AG10803 (cell line): ENCODE data around the gene KLHL35.

Source experiments
- DNase-seq: peaks from one replicate; pipeline ENCODE4 v3.0.0; 2010; ENCODE audit warnings: low read depth
- H3K4me3 ChIP-seq: 2 replicates; pipeline ENCODE4 v1.5.1; 2011; ENCODE audit warnings: mild to moderate bottlenecking, low read length, control low read depth
- TF ChIP-seq, protein P1 (sequence below): conservative IDR thresholded peaks from 2 replicates; pipeline ENCODE4 v1.5.1; 2011; ENCODE audit warnings: mild to moderate bottlenecking, low read length, control low read depth, inconsistent platforms

The KLHL35 gene

DNA sequence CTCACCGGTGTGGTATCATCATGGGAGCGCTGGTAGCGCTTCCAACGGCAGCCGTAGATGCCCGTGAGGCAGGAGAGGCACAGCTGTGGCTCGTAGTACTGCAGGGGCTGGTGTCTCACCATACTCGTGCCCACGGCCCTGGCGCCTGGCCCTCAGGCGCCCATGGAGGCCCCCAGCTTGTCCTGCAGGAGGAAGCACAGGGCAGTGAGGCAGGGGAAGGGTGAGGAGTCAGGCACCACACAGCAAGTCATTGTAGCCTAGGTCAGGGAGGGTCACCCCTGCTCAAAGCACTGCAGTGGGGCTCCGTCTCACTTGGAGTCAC lies 44.6 kb upstream of the KLHL35 start:
- H3K4me3 ChIP-seq = no peak overlapping the region
- no peak for DNase-seq
- TF ChIP-seq, protein P1, sequence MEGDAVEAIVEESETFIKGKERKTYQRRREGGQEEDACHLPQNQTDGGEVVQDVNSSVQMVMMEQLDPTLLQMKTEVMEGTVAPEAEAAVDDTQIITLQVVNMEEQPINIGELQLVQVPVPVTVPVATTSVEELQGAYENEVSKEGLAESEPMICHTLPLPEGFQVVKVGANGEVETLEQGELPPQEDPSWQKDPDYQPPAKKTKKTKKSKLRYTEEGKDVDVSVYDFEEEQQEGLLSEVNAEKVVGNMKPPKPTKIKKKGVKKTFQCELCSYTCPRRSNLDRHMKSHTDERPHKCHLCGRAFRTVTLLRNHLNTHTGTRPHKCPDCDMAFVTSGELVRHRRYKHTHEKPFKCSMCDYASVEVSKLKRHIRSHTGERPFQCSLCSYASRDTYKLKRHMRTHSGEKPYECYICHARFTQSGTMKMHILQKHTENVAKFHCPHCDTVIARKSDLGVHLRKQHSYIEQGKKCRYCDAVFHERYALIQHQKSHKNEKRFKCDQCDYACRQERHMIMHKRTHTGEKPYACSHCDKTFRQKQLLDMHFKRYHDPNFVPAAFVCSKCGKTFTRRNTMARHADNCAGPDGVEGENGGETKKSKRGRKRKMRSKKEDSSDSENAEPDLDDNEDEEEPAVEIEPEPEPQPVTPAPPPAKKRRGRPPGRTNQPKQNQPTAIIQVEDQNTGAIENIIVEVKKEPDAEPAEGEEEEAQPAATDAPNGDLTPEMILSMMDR = no peak

DNA sequence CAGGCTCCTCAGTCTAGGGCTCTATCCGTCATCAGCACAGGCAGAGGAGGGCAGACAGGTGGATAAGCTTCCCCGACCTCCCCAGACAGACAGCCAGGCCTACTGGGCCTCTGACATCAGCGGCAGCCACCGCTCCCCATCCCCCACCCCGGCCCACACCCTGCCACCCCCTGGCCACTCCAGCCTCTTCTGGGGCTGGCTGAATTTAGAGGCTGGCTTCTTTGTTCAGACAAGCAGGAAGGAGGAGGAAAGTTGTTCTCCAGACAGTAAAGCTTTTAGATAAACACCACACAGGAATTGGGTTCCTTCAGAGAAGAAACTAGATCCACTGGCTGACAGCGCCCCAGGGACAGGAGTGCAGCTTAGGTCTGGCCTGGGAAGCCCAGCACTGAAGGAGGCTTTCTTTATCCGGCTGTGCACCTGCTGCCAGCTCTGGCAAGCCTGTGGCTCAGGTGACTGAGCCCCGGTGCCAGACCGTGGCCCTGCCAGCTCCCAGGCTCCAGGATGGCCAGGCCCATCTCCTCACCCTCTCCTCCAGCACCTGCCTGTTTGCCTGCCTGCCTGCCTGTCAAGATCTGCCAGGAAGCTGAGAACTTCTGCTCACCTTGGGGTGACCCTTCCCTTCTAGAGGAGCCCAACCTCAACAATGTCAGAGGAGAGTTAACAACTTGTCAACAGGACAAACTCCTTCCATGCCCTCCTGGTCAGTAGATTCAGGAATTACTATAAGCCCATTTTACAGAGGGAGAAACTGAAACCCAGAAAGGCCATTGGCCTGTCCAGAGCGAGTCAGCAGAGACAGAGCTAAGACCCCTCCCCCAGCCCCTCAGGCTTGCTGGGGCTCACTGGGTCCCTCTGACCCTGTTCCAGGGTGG lies 44.0 kb upstream of the KLHL35 start:
- no peak overlapping the region for H3K4me3 ChIP-seq
- TF ChIP-seq, protein P1 = no peak
- no peak for DNase-seq

DNA sequence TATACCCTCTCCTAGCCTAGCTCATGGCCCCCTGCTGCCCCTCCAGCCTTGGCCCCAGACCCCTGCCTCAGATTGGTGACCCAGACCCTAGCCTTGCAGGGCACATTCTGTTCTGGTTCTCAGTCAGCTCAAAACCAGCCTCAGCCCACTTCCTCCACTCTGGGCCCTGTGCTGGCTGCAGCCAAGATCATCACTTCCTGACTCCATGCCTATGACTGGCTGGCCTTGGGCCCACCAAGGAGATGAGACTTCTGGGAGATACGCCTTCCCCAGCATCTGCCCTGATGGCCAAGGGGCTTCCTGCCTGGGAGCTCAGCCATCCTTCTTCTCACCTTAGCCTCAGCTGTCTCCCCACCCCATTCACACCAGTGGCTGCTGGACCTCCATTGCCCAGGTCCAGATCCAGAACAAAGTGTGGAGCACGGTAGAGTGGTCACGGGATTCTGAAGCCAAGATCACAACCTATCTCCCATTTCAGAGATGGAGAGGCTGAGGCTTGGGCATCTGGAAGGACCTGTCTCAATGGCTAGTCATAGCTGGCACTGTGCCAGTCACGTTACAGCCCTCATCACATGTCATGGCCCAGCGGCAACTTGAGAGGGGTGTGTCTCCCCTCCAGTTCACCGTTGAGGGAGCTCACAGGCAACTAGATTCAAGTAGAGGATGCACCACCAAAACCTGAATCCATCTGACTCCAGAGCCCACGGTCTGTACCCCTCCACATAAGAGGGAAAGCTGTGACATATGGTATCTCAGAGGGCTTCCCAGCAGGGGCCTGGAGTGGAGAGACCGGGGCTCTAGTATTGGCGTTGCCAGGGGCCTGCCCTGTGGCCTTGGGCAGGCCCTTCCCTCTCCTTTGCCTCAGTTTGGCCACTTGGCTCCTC lies 43.0 kb upstream of the KLHL35 start:
- peak; percentile 44 for DNase-seq
- TF ChIP-seq, protein P1 = no peak
- no peak overlapping the region for H3K4me3 ChIP-seq

DNA sequence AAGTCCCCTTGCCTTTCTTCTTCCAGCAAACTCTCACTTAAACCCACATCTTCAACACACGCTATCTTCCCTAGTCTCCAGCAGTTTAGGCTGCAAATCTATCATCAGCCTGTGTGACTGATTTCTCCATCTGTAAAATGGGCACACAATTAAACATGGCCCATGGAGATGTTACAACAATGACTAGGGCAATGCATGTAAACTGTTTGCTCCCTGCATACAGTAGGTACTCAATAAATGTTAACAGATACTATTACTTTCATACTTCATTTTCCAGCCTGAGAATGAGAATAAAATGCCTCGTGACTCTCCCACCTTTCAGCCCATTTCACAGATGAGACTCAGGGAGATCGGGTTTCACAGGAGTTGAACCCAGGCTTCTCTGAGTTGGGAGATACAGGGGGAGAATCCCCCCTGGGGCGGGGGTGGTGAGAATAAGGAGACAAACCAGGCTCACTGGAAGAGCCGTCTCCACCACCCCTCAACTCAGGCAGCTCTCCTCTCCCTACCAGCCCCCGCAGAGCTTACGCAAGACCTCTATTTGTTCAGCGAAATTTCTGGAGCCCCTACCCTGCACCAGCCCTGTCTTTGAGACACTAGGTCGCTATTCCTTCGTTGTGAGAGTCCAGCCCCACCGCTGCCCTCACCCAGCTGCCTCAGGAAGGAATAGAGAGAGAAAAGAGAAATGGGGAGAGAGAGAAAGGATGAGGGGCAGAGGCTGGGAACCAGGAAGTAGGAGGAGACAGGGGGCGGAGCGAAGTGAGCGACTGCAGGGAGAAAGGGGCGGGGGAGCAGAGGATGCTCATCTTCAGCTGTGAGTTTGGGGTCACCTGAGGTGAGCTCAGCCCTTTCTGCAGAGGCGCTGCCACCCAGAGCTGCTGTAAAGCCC lies 42.1 kb upstream of the KLHL35 start:
- TF ChIP-seq, protein P1 = no peak
- peak; percentile 48 for DNase-seq
- no peak overlapping the region for H3K4me3 ChIP-seq

DNA sequence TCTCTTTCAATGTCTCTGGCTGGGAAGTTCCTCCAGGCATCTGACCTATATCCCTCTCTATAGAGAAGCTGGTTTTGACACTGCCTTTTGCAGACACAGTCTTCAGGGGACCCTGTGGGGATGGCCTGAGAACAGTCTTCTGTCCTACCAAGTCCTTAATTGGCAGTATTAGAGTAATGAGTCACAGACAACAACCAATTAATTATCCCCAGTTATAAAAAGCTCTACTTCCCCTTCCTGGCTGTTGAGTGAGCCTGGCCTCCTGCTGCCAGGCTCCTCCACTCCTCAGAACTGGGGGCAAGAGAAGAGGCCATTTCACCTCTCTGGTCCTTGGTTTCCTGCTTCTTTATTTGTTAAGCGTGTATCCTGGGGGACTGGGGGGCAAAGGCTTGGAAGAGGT lies 41.2 kb upstream of the KLHL35 start:
- DNase-seq = peak; percentile 19
- no peak overlapping the region for H3K4me3 ChIP-seq
- TF ChIP-seq, protein P1 = no peak

DNA sequence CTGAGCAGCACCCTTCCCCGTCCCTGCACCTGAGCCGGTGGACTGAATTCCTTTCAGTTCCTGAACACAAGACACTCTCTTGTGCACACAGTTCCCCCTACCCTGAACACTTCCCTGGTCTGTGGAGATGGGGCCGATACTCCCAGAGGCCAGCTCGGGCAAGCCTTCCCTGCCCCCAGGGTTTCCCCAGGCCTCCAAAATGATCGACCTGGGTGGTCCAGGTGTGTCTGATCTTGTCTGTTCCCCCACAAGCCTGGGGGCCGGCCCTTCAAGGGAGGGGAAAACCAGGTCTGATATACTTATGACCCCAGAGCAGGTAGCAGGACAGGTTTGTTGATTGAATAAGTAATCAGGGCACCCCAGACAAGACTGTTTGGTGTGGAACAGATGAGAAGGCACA lies 40.7 kb upstream of the KLHL35 start:
- TF ChIP-seq, protein P1 = no peak
- no peak for DNase-seq
- H3K4me3 ChIP-seq = no peak overlapping the region
